MM.1S (cell line): ENCODE data around the gene EIF3F.

Experiments
- CTCF ChIP-seq: fragments of 300-600 bp; sonication (generic); IDR thresholded peaks from 2 replicates; pipeline ENCODE4 v1.5.1; 2016; ENCODE audit warnings: antibody characterized with exemption, low read length, mixed read lengths
- EZH2 ChIP-seq: fragments of 300-600 bp; sonication (generic); optimal IDR thresholded peaks from 2 replicates; pipeline ENCODE3; 2017; ENCODE audit warnings: low read depth, mild to moderate bottlenecking, antibody characterized with exemption, low read length, mixed read lengths

- TF ChIP-seq CTCF (no peak), EZH2 (no peak)
Measured at GRCh38 chr11:8035200-8035855, 48.2 kb downstream of the EIF3F start.
